ENCODE results near the gene BLNK.
"Not testable (repeated sequence)": the region's sequence is repeated elsewhere in the genome, so short reads cannot be mapped to it uniquely, and the experiment has no call there.

BLNK gene

DNA sequence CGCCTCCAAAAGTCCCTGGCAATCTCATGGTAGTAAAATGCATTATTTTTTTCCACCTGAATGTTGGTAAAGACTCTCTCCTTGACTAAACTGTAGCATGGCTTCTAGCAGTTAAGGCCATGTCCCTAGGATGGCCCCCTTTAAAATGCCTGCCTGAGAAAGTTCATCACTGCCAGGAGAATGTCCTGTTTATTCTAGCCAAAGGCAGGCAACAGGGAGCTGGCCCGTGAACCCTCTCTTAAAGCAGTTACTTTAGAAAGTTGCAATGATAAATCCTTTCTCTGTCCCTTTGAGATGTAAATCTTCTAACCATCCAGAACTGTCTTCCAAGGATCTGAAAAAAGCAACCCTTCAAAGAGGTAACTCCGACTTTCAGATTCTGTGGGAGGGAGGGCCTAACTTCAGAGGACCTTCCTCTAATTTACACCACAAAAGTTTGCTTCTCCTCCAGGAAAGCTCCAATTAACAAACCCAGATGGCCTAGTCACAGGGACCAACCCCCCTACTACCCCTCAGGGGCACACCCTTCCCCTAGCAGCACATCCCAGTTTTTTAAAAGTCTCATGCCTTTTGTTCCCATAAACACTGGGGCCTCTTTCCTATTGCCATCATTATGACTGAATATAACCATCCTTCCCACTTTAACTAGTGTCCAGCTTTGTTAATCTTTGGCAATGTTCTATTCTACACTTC, 38.4 kb upstream of the BLNK start:
- TF ChIP-seq, protein P1, sequence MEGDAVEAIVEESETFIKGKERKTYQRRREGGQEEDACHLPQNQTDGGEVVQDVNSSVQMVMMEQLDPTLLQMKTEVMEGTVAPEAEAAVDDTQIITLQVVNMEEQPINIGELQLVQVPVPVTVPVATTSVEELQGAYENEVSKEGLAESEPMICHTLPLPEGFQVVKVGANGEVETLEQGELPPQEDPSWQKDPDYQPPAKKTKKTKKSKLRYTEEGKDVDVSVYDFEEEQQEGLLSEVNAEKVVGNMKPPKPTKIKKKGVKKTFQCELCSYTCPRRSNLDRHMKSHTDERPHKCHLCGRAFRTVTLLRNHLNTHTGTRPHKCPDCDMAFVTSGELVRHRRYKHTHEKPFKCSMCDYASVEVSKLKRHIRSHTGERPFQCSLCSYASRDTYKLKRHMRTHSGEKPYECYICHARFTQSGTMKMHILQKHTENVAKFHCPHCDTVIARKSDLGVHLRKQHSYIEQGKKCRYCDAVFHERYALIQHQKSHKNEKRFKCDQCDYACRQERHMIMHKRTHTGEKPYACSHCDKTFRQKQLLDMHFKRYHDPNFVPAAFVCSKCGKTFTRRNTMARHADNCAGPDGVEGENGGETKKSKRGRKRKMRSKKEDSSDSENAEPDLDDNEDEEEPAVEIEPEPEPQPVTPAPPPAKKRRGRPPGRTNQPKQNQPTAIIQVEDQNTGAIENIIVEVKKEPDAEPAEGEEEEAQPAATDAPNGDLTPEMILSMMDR (IDR thresholded peaks at IDR 0.05; ENCODE audit: extremely low read depth, missing control alignments) = no peak
- no peak for DNase-seq (ENCODE audit: low spot score)

DNA sequence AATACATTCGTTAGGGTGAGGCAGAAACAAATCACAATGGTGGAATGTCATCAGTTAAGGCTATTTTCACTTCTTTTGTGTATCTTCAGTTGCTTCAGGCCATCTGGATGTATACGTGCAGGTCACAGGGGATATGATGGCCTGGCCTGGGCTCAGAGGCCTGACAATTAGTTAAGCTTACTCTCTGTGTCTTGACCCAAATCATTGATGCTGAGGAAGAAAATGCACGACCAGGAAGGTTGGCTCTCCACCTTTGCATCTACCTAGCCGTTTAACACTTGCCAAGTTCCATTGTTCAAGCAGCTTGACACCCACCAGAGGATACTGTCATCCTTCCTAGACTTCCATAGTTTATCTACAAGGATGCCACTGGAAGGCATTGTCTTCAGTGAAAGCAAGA, 37.5 kb upstream of the BLNK start:
- DNase-seq (ENCODE audit: low spot score) = not testable (repeated sequence)

DNA sequence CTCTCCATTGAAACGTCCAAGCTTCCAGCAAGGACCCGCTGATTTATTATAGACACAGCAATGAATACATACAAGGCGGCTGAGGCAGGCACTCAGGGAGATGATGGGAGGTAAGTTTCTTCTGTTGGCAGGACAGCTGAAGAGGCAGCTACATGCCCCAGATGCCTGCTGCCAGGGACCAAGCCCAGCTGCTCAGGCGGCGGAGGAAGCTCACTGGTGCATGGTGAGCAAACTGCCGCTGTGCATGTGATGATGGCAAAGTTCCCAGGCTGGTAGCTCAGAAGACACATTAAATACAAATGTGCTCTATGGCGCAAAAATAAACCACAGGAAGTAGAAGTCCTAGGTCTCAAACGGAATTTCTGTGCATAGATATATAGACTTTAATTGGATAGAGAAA, 35.1 kb upstream of the BLNK start:
- no peak for DNase-seq (ENCODE audit: low spot score)
- TF ChIP-seq, protein P1 (IDR thresholded peaks at IDR 0.05; ENCODE audit: extremely low read depth, missing control alignments) = no peak

DNA sequence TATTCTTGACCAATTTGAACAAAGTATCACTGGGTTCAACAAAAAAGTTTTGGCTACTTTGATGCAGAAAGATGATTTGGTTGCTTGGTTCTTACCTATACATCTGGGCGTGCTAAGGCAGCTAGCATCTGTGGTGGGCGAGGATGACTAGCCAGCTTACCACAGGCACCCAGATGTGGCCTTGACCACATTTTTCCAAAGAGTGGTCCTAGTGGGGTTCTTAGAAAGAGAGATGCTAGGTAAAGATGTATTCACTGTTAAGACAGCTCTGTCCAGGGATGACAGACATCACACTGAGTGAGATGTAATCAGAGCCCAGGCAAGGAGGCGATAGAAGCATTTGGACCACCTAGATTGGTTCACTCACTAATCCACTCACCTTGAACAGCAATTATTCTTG, 33.6 kb upstream of the BLNK start:
- TF ChIP-seq, protein P1 (IDR thresholded peaks at IDR 0.05; ENCODE audit: extremely low read depth, missing control alignments) = no peak
- no peak for DNase-seq (ENCODE audit: low spot score)

DNA sequence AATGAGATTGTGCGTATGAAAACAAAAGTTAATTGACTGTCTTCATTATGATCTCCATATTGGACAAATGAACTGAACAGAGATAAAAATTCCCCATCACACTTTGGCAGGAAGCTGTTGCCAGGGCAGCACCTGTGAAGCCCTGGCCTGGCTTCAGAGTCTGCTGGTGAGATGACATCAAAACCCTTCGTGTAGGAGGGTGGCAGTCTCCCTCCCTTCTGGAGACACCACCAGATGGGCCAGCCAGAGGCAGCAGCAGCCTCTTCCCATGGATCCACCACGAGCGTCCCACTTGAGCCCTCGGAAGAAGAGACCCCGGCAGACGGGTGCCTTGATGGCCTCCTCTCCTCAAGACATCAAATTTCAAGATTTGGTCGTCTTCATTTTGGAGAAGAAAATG, 32.9 kb upstream of the BLNK start, which contains the start of gene DNTT:
Gene DNTT, plus strand, starts transcription at position 205 of the 400 bp plus-strand sequence. Its CDS starts 64 bp downstream, at position 269.
- DNase-seq (ENCODE audit: low spot score) = no peak
- TF ChIP-seq, protein P1 (IDR thresholded peaks at IDR 0.05; ENCODE audit: extremely low read depth, missing control alignments) = no peak

DNA sequence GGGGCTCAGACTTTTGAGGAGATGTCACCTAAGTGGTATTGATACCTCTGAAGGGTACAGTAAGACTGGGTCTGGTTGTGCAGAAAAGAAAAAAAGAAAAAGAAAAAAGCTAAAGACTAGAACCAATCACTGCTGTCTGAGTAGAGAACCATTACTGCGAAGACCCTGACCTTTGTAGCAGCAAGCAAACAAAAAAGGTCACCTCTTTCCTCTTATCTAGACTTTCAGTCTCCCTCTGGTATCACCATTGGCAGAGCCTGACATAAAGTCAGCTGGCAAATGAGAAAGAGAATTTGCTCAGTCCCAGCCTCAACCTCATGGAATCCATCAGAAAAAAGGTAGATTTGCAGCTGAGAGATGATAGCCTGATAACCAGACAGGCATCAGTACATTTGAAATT, 30.2 kb upstream of the BLNK start:
- no peak for DNase-seq (ENCODE audit: low spot score)
- TF ChIP-seq, protein P1 (IDR thresholded peaks at IDR 0.05; ENCODE audit: extremely low read depth, missing control alignments) = no peak

DNA sequence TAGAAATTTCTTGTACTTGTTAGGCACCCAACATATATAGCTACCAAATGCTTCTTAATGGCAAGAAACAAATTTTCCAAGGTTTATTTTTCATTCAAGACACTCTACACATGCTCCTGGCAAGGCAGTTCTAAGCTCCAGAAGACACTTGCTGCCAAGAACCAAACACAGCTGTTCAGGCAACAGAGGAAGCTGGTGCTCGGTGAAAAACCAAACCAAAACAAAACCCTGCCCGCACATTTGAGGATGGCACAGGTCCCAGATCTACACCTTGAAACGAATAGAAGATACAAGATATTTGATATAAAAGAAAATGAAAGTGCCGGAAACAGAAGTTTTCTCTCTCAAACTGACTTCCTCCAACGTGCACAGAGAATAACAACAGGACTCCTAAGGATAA, 28.0 kb upstream of the BLNK start:
- TF ChIP-seq, protein P1 (IDR thresholded peaks at IDR 0.05; ENCODE audit: extremely low read depth, missing control alignments) = no peak
- no peak for DNase-seq (ENCODE audit: low spot score)

DNA sequence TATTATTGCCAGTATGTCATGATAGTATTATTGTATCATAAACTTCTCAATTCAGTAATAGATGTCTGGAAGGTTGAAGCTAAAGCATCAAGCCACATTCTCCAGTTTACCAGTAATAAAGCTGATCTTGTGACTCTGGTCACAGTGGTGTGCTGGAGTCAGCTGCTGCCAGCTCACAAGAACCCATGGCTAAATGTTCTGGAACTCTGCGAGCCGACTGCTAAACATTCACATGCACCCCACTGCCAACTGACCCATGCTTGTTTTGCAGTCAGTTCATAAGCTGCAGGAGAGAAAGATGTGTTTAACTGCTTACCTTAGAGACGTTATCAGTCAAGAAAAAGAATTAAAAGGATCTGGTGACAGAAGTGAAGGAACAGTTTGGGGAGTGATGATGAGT, 27.0 kb upstream of the BLNK start:
- DNase-seq (ENCODE audit: low spot score) = no peak
- TF ChIP-seq, protein P1 (IDR thresholded peaks at IDR 0.05; ENCODE audit: extremely low read depth, missing control alignments) = no peak

Data from GM20000 (cell line).